GM06990 (cell line): ENCODE data around the gene CMTM2.

Experiments used
- DNase-seq: peaks from one replicate; pipeline ENCODE4 v3.0.0-alpha.2; 2011; ENCODE audit not compliant: insufficient read length; ENCODE audit errors: extremely low read depth
- H3K27me3 ChIP-seq: replicated peaks from 2 replicates; pipeline ENCODE4 v1.6.0; 2011; ENCODE audit warnings: low read length; ENCODE audit not compliant: control insufficient read depth, insufficient read depth
- H3K36me3 ChIP-seq: 2 replicates; pipeline ENCODE4 v1.5.1; 2011; ENCODE audit warnings: low read length; ENCODE audit not compliant: control insufficient read depth, insufficient read depth
- H3K4me3 ChIP-seq: replicated peaks from 2 replicates; pipeline ENCODE4 v1.5.1; 2011; ENCODE audit warnings: low read depth, mild to moderate bottlenecking, control low read depth, low read length
- TF ChIP-seq, protein P1 (sequence below): IDR thresholded peaks from 2 replicates; pipeline ENCODE4 v1.5.1; 2011; ENCODE audit warnings: low read length, control low read depth, mild to moderate bottlenecking, inconsistent platforms; ENCODE audit not compliant: insufficient read depth, poor library complexity, severe bottlenecking

CMTM2 gene

GRCh38 chr16:66581246-66581952, 2.1 kb downstream of the CMTM2 start:
- TF ChIP-seq, protein P1, sequence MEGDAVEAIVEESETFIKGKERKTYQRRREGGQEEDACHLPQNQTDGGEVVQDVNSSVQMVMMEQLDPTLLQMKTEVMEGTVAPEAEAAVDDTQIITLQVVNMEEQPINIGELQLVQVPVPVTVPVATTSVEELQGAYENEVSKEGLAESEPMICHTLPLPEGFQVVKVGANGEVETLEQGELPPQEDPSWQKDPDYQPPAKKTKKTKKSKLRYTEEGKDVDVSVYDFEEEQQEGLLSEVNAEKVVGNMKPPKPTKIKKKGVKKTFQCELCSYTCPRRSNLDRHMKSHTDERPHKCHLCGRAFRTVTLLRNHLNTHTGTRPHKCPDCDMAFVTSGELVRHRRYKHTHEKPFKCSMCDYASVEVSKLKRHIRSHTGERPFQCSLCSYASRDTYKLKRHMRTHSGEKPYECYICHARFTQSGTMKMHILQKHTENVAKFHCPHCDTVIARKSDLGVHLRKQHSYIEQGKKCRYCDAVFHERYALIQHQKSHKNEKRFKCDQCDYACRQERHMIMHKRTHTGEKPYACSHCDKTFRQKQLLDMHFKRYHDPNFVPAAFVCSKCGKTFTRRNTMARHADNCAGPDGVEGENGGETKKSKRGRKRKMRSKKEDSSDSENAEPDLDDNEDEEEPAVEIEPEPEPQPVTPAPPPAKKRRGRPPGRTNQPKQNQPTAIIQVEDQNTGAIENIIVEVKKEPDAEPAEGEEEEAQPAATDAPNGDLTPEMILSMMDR = no peak
- H3K36me3 ChIP-seq = no peaks in the 10 kb centered on the region
- no peaks in the 10 kb centered on the region; the same call in 1 of the 2 replicates for H3K27me3 ChIP-seq
- H3K4me3 ChIP-seq = no peak overlapping the region
- DNase-seq = no peak

- H3K27me3 ChIP-seq = no peaks in the 10 kb centered on the region; the same call in 1 of the 2 replicates
- TF ChIP-seq, protein P1 = no peak
- DNase-seq = no peak
- H3K4me3 ChIP-seq = no peak overlapping the region
- no peaks in the 10 kb centered on the region for H3K36me3 ChIP-seq
Measured at GRCh38 chr16:66585481-66586239, 6.4 kb downstream of the CMTM2 start.

- Histone ChIP-seq H3K4me3 (no peak overlapping the region), H3K27me3 (no peaks in the 10 kb centered on the region; the same call in 1 of the 2 replicates), H3K36me3 (no peaks in the 10 kb centered on the region)
- TF ChIP-seq, protein P1 = no peak
- DNase-seq = no peak
Measured at GRCh38 chr16:66587881-66588600, 8.8 kb downstream of the CMTM2 start.

GRCh38 chr16:66588981-66589713, 9.9 kb downstream of the CMTM2 start:
- no peak overlapping the region for H3K4me3 ChIP-seq
- no peaks in the 10 kb centered on the region; the same call in 1 of the 2 replicates for H3K27me3 ChIP-seq
- TF ChIP-seq, protein P1 = peak; percentile 96
- no peaks in the 10 kb centered on the region for H3K36me3 ChIP-seq
- peak; percentile 56 for DNase-seq

GRCh38 chr16:66590322-66590721, 11.1 kb downstream of the CMTM2 start:
- H3K36me3 ChIP-seq = no peaks in the 10 kb centered on the region
- H3K27me3 ChIP-seq = no peaks in the 10 kb centered on the region; the same call in 1 of the 2 replicates
- H3K4me3 ChIP-seq = no peak overlapping the region
- TF ChIP-seq, protein P1 = no peak
- no peak for DNase-seq
